Neural crest cell (in vitro differentiated cells): ENCODE measurements around the gene PQBP1. TPM values are rescaled to one million over a fixed set of nuclear protein-coding genes. Genes with fewer than 3 reads are reported as not detected.

Experiments used
- DNase-seq: peaks from one replicate; pipeline ENCODE4 v3.0.0; 2021; ENCODE audit warnings: low read depth, mixed read lengths, low spot score
- H3K27ac Mint-ChIP-seq: one replicate; pipeline ENCODE4 v1.8.0; 2021; ENCODE audit warnings: mild to moderate bottlenecking, mixed read lengths; ENCODE audit not compliant: unreplicated experiment
- H3K27me3 Mint-ChIP-seq: 2 replicates; pipeline ENCODE4 v1.8.0; 2021; ENCODE audit warnings: low read depth, mild to moderate bottlenecking, mixed read lengths
- H3K36me3 Mint-ChIP-seq: 2 replicates; pipeline ENCODE4 v1.8.0; 2021; ENCODE audit warnings: low read depth, mild to moderate bottlenecking, mixed read lengths
- H3K4me1 Mint-ChIP-seq: 2 replicates; pipeline ENCODE4 v1.8.0; 2021; ENCODE audit warnings: mixed read lengths
- H3K4me3 Mint-ChIP-seq: one replicate; pipeline ENCODE4 v1.8.0; 2021; ENCODE audit warnings: mild to moderate bottlenecking, mixed read lengths
- H3K9me3 Mint-ChIP-seq: 2 replicates; pipeline ENCODE4 v1.8.0; 2021; ENCODE audit warnings: mixed read lengths
- total RNA-seq: library from RNA; stranded (reverse); gene quantifications from 2 replicates; pipeline ENCODE4 v1.2.1, GENCODE V29; 2021
- TF ChIP-seq, protein P1 (sequence below): fragments of 200-600 bp; sonication (generic); conservative IDR thresholded peaks from 2 replicates; pipeline ENCODE4 v1.5.0; 2021; ENCODE audit warnings: antibody characterized with exemption, mild to moderate bottlenecking

Gene PQBP1
- total RNA-seq, 1 donor from 2014 or later: 98.4 TPM

DNA sequence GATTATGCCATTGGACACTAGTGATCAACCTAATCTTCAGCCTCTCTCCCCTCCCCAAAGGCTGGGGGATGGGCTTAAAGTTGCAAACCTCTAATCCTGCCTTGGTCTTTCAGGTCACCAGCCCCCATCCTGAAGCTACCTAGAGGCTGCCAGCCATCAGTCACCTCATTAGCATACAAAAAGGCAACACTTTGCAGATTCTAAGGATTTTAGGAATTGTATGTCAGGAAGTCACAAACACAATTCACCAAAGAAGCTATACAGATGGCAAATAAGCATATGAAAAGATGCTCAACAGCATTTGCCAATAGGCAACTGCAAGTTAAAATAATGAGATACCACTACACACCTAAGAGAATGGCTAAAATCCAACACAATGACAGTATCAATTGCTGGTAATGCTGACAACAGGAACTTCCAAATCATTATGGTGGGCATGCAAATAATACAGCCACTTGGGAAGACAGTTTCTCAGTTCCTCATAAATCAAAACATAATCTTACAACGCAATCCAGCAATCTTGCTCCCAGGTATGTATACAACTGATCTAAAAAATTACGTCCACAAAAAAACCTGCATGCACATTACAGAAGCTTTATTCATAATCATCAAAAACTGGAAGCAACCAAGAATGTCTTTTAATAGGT lies 30.1 kb downstream of the PQBP1 start:
- Mint-ChIP-seq H3K27ac (no peak overlapping the region), H3K27me3 (no peaks in the 10 kb centered on the region), H3K4me3 (no peak overlapping the region), H3K4me1 (peaks cover 12% of the 10 kb centered on the region), H3K9me3 (peaks cover under 1% of the 10 kb centered on the region), H3K36me3 (peaks cover 19% of the 10 kb centered on the region)
- no peak for DNase-seq
- TF ChIP-seq, protein P1, sequence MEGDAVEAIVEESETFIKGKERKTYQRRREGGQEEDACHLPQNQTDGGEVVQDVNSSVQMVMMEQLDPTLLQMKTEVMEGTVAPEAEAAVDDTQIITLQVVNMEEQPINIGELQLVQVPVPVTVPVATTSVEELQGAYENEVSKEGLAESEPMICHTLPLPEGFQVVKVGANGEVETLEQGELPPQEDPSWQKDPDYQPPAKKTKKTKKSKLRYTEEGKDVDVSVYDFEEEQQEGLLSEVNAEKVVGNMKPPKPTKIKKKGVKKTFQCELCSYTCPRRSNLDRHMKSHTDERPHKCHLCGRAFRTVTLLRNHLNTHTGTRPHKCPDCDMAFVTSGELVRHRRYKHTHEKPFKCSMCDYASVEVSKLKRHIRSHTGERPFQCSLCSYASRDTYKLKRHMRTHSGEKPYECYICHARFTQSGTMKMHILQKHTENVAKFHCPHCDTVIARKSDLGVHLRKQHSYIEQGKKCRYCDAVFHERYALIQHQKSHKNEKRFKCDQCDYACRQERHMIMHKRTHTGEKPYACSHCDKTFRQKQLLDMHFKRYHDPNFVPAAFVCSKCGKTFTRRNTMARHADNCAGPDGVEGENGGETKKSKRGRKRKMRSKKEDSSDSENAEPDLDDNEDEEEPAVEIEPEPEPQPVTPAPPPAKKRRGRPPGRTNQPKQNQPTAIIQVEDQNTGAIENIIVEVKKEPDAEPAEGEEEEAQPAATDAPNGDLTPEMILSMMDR: no peak

DNA sequence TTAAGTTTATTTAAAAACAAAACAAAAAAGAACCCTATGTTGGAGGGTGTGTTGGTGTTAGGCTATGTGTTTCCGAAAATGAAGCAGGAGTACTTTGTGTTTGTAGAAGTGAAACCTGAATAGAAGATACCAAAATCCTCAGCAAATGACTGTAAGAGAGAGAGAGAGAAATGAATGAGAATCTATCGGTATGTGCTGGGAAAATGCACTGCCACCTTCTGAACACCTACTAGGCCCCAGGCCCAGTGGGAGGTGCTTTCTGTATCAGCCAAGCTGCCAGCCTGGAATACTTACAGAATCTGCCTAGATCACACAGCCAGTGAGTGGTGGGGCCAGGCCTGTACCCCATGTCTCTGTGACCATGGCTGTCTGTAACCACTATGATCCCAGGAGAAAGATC lies 36.0 kb downstream of the PQBP1 start:
- Mint-ChIP-seq H3K27ac (no peak overlapping the region), H3K4me3 (no peak overlapping the region), H3K27me3 (no peaks in the 10 kb centered on the region), H3K36me3 (peaks cover 16% of the 10 kb centered on the region), H3K9me3 (peaks cover 3% of the 10 kb centered on the region), H3K4me1 (peaks cover 8% of the 10 kb centered on the region)
- TF ChIP-seq, protein P1: no peak
- no peak for DNase-seq

DNA sequence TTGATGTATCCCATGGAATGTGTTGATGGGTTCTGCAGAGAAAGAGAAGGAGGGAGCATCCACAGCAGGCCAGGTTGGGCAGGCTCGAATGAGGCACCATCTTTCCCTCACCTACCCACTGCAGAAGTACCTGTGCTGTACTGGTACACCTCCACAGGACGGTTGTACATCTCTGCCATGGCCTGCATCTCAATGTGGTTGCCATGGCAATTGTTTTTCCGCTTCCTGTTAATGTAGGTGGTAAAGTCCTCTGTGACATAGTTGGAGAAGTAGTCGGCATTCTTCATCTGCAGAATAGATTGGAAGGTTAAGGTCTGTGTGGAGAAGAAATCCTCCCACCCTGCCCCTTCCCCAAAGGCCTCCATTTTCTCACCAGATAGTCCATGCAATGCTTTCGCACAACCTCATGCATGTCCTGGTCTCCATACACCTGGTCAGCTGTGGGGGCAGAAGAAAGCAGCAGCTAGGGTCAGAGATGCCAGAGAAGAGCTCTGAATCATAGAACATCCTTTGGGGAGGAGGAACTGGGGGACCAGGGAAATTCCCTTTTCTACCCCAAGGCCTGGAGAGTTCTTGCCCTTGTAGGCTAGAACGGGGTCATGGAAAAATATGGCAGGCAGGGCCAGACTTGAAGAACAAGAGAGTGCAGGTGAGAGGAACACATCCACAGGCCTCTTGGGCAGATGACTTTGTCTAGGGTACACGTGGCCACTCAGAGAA lies 37.0 kb downstream of the PQBP1 start:
- TF ChIP-seq, protein P1: no peak
- H3K4me3 Mint-ChIP-seq: no peak overlapping the region
- H3K4me1 Mint-ChIP-seq: peaks cover 8% of the 10 kb centered on the region
- peaks cover 16% of the 10 kb centered on the region for H3K36me3 Mint-ChIP-seq
- no peaks in the 10 kb centered on the region for H3K27me3 Mint-ChIP-seq
- no peak overlapping the region for H3K27ac Mint-ChIP-seq
- H3K9me3 Mint-ChIP-seq: peaks cover 3% of the 10 kb centered on the region
- no peak for DNase-seq

DNA sequence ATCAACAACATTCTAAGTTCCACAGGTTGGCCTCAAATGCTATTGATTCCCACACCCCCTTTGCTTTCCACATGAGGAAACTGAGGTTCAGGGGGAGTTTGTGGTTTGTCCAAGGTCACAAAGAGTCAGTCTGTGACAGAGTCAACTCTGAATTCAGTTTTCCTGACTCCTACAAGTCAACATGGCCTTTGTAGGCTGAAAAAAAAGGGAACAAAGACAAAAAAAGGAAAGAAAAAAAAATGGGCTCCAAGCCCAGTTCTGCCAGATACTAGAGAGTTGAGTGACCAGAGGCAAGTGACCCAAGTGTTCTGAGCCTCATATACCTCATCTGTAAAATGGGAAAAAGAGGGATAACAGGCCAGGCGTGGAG lies 37.6 kb downstream of the PQBP1 start:
- Mint-ChIP-seq H3K27me3 (no peaks in the 10 kb centered on the region), H3K27ac (no peak overlapping the region), H3K4me3 (no peak overlapping the region), H3K36me3 (peaks cover 13% of the 10 kb centered on the region), H3K9me3 (peaks cover 3% of the 10 kb centered on the region), H3K4me1 (peaks cover 8% of the 10 kb centered on the region)
- TF ChIP-seq, protein P1: no peak
- no peak for DNase-seq

DNA sequence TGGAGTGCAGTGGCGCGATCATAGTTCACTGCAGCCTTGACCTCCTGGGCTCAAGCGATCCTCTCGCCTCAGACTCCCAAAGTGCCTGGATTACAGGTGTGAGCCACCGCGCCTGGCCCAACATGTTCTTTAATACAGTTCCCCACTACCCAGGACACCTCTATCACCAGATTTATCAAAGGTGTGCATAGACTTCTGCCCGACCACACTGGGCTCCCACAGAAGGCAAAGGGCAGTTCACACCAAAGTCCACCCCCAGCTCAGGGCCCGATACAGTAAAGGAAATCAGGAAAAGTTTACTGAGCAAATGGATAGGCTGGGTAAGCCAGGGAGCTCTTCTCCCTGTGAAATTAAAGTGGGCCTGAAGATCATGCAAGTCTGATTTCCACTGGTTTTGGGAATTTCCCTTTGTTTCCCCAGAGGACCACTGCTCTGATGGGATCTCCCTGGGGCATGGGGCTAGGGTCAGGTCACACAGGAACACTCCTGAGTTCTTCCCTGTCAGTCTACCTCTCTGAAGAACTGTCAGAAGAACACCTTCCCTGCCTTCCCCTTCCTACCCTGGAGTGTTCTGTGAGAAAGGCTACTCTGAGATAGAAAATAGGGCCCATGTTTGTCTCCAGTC lies 38.8 kb downstream of the PQBP1 start:
- Mint-ChIP-seq H3K9me3 (peaks cover 3% of the 10 kb centered on the region), H3K27me3 (no peaks in the 10 kb centered on the region), H3K27ac (no peak overlapping the region), H3K4me3 (no peak overlapping the region), H3K4me1 (peaks cover 9% of the 10 kb centered on the region), H3K36me3 (peaks cover 10% of the 10 kb centered on the region)
- no peak for DNase-seq
- TF ChIP-seq, protein P1: no peak
